Measurements from ENCODE around the gene TMEM132D.

Gene TMEM132D

GRCh38 chr12:129790930-129791329, 112.9 kb downstream of the TMEM132D start:
- H3K79me2 ChIP-seq (ENCODE audit: insufficient read depth, low read length) = no peaks in the 10 kb centered on the region
- TF ChIP-seq EZH2phosphoT487 (conservative IDR thresholded peaks at IDR 0.05; ENCODE audit: low read length) = no peak
- TF ChIP-seq CTCF (IDR thresholded peaks at IDR 0.05; ENCODE audit: insufficient read depth, low read length, poor library complexity, severe bottlenecking) = no peak
- H3K27ac ChIP-seq (ENCODE audit: low read depth, low read length) = no peak overlapping the region
- no peaks in the 10 kb centered on the region for H3K36me3 ChIP-seq (ENCODE audit: low read length)
- H2AFZ ChIP-seq (ENCODE audit: low read depth, low read length, severe bottlenecking) = no peak overlapping the region
- no peaks in the 10 kb centered on the region for H3K27me3 ChIP-seq (ENCODE audit: low read length)
- H3K4me2 ChIP-seq (ENCODE audit: low read depth, low read length, poor library complexity, severe bottlenecking) = no peak overlapping the region
- H4K20me1 ChIP-seq (ENCODE audit: low read depth, low read length) = no peaks in the 10 kb centered on the region
- no peak overlapping the region for H3K4me3 ChIP-seq (ENCODE audit: insufficient read depth, low read length, poor library complexity, severe bottlenecking)
- no peak overlapping the region for H3K9ac ChIP-seq (ENCODE audit: low read length)
- no peaks in the 10 kb centered on the region for H3K9me3 ChIP-seq (ENCODE audit: insufficient read depth, low read length)
- no peaks in the 10 kb centered on the region for H3F3A ChIP-seq (ENCODE audit: insufficient read depth)
- H3K9me2 ChIP-seq (replicated peaks; ENCODE audit: insufficient read depth, low read length) = no peaks in the 10 kb centered on the region

GRCh38 chr12:129790331-129790730, 113.5 kb downstream of the TMEM132D start:
- Histone ChIP-seq H3F3A (ENCODE audit: insufficient read depth) (no peaks in the 10 kb centered on the region), H3K4me2 (ENCODE audit: low read depth, low read length, poor library complexity, severe bottlenecking) (no peak overlapping the region), H3K27me3 (ENCODE audit: low read length) (no peaks in the 10 kb centered on the region), H4K20me1 (ENCODE audit: low read depth, low read length) (no peaks in the 10 kb centered on the region), H3K79me2 (ENCODE audit: insufficient read depth, low read length) (no peaks in the 10 kb centered on the region), H3K27ac (ENCODE audit: low read depth, low read length) (no peak overlapping the region), H3K9me3 (ENCODE audit: insufficient read depth, low read length) (no peaks in the 10 kb centered on the region), H3K4me3 (ENCODE audit: insufficient read depth, low read length, poor library complexity, severe bottlenecking) (no peak overlapping the region), H3K36me3 (ENCODE audit: low read length) (no peaks in the 10 kb centered on the region), H2AFZ (ENCODE audit: low read depth, low read length, severe bottlenecking) (no peak overlapping the region), H3K9ac (ENCODE audit: low read length) (no peak overlapping the region), H3K9me2 (replicated peaks; ENCODE audit: insufficient read depth, low read length) (no peaks in the 10 kb centered on the region)
- TF ChIP-seq EZH2phosphoT487 (conservative IDR thresholded peaks at IDR 0.05; ENCODE audit: low read length) (no peak), CTCF (IDR thresholded peaks at IDR 0.05; ENCODE audit: insufficient read depth, low read length, poor library complexity, severe bottlenecking) (no peak)

- no peak overlapping the region for H3K4me2 ChIP-seq (ENCODE audit: low read depth, low read length, poor library complexity, severe bottlenecking)
- H3K9me3 ChIP-seq (ENCODE audit: insufficient read depth, low read length) = no peaks in the 10 kb centered on the region
- no peak for TF ChIP-seq CTCF (IDR thresholded peaks at IDR 0.05; ENCODE audit: insufficient read depth, low read length, poor library complexity, severe bottlenecking)
- TF ChIP-seq EZH2phosphoT487 (conservative IDR thresholded peaks at IDR 0.05; ENCODE audit: low read length) = no peak
- no peak overlapping the region for H3K4me3 ChIP-seq (ENCODE audit: insufficient read depth, low read length, poor library complexity, severe bottlenecking)
- no peak overlapping the region for H2AFZ ChIP-seq (ENCODE audit: low read depth, low read length, severe bottlenecking)
- H3K9ac ChIP-seq (ENCODE audit: low read length) = no peak overlapping the region
- H3K36me3 ChIP-seq (ENCODE audit: low read length) = no peaks in the 10 kb centered on the region
- no peak overlapping the region for H3K27ac ChIP-seq (ENCODE audit: low read depth, low read length)
- no peaks in the 10 kb centered on the region for H3K27me3 ChIP-seq (ENCODE audit: low read length)
- no peaks in the 10 kb centered on the region for H3K79me2 ChIP-seq (ENCODE audit: insufficient read depth, low read length)
- H3K9me2 ChIP-seq (replicated peaks; ENCODE audit: insufficient read depth, low read length) = no peaks in the 10 kb centered on the region
- H4K20me1 ChIP-seq (ENCODE audit: low read depth, low read length) = no peaks in the 10 kb centered on the region
- H3F3A ChIP-seq (ENCODE audit: insufficient read depth) = no peaks in the 10 kb centered on the region
These were observed 113.9 kb downstream of the TMEM132D start for GRCh38 chr12:129789921-129790320.

Measured in SU-DHL-6 (cell line).